Stimulated activated CD8-positive, alpha-beta memory T cell treated with anti-CD3 and anti-CD28 coated beads, Interleukin-4, amount 100 ng/mL, for 48 hours (primary cell): ENCODE measurements around the gene DTNBP1.
"Not testable (repeated sequence)": the region's sequence is repeated elsewhere in the genome, so short reads cannot be mapped to it uniquely, and the experiment has no call there.

Source experiments
- DNase-seq: peaks from one replicate; pipeline ENCODE4 v3.0.0-alpha.2; 2020

The DTNBP1 gene

GRCh38 chr6:15553736-15554294, 109.0 kb downstream of the DTNBP1 start:
- DNase-seq = no peak

DNA sequence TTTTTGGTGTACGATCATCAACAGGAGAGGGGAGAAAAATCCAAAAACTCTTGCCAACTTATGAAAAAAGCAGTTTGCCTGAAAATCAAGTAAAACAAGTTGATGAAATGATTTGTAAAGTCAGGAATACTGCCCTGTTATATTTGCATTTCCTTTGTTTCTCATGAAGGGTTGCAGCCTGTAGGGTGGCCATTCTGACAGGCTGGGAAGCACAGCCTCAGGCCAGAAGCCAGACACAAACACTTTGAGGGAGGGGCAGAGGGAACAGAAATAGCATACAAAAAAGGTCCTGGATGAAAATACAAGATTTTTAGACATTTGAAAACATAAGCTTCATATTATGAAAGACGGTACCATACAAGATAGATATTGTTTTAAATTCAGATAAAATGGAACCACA, 109.8 kb downstream of the DTNBP1 start:
- no peak for DNase-seq

DNA sequence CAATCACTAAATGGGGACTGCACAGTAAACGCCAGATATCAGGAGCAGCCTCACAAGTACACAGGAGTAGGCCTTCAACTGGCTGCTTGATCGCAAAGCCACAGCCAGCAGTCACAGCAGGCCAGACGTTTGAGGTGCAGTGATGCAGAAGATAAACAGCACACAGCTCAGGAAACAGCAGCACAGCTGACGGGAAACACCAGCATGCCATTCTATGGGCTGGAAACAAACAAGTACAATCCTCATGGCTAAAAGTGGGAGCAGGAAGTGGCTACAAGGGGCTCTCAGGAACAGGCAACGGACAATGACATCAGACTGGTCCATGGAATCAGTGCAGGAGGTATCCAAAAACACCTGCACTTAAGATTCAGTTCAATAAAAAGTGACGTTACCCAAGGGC, 111.0 kb downstream of the DTNBP1 start:
- DNase-seq = no peak

DNA sequence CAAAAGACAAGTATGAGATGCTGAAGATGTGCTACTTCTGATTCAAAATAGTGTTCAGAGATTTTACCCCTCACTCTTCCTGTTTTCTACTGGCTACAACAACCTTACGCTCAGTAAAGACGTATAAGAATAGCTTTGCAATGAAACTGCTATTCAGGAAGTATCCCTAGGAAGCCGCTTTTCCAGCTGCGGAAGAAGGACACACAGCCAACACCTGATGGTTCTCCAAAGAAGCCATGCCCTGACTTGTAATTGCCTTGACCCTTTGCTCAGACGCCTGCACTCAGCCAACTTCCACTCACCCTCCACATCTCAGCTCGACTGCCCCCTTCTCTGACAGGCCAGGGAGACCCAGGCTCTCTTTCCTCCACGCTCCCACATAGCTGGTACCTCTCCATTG, 111.6 kb downstream of the DTNBP1 start:
- no peak for DNase-seq

GRCh38 chr6:15550546-15551123, 112.2 kb downstream of the DTNBP1 start:
- DNase-seq = no peak

- DNase-seq = no peak
Measured at GRCh38 chr6:15549371-15549770, 113.5 kb downstream of the DTNBP1 start.

GRCh38 chr6:15547400-15547799, 115.4 kb downstream of the DTNBP1 start:
- no peak for DNase-seq

DNA sequence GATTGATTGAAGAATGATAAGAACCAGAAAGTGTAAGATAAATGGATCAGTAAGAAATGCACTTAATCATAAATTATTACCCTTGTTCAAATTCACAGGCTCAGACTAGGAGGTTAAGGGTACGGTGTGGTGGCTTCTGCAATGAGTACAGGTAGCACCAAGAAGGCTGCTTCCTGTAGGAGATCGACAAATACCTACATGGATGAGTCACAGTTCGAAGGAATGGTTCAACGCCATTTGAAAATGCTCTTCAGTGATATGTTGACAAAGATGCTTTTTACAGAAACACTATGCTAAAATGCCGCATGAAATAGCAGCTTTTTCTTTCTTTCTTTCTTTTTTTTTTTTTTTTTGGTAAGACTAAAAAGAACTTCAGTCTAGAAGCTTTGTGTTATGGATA, 116.2 kb downstream of the DTNBP1 start:
- no peak for DNase-seq

- DNase-seq = no peak
Measured at GRCh38 chr6:15544321-15544900, 118.4 kb downstream of the DTNBP1 start.

DNA sequence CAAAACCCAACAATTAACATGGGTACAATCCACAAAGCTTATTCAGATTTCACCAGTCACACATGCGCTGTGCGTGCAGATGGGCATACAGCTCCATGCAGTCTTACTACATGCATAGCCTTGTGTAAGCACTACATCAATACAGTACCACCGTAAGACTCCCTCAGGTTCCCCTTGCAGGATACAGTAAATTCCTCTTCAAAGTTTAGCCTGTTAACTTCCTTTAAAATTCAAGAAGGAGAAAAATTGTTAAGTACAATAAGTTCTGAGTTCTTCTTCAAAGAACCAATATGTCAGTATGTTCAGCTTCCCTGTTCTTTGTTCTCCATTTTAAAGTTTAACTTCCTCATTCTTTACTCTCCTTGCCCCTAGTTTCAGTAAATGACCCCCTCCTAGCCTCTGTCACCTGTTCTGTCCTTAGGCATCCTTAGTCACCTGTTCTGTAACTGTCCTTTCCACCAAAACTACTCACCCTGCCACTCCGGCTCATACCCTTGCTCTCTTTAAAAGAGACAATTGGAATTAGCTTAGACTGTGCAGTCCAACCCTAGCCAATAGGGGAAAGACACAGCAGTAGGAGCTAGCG, 119.4 kb downstream of the DTNBP1 start:
- DNase-seq = not testable (repeated sequence)

- no peak for DNase-seq
Measured at GRCh38 chr6:15539722-15540270, 123.0 kb downstream of the DTNBP1 start.

GRCh38 chr6:15538766-15539495, 123.9 kb downstream of the DTNBP1 start:
- no peak for DNase-seq

- DNase-seq = no peak
Measured at GRCh38 chr6:15538106-15538505, 124.7 kb downstream of the DTNBP1 start.

DNA sequence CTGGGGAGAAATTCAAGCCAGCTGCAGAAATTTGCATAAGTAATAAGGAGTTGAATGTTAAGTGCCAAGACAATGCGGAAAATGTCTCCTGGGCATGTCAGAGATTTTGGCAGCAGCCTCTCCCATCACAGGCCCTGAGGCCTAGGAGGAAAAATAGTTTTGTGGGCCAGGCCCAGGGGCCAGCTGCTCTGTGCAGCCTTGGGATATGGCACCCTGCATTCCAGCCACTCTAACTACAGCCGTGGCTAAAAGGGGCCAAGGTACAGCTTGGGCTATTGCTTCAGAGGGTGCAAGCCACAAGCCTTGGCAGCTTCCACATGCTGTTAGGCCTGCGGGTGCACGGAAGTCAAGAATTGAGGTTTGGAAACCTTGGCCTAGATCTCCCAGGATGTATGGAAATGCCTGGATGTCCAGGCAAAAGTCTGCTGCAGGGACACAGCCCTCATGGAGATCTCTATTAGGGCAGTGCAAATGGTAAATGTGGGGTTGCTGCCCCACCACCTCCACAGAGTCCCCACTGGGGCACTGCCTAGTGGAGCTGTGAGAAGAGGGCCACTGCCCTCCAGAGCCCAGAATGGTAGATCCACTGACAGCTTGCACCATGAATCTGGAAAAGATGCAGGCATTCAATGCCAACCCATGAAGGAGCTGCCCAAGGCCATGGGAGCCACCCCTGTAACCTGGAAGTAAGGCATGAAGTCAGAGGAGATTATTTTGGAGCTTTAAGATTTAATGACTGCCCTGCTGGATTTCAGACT, 126.5 kb downstream of the DTNBP1 start:
- no peak for DNase-seq

GRCh38 chr6:15535495-15536197, 127.2 kb downstream of the DTNBP1 start:
- DNase-seq = no peak

- no peak for DNase-seq
Measured at GRCh38 chr6:15534974-15535373, 127.9 kb downstream of the DTNBP1 start.

DNA sequence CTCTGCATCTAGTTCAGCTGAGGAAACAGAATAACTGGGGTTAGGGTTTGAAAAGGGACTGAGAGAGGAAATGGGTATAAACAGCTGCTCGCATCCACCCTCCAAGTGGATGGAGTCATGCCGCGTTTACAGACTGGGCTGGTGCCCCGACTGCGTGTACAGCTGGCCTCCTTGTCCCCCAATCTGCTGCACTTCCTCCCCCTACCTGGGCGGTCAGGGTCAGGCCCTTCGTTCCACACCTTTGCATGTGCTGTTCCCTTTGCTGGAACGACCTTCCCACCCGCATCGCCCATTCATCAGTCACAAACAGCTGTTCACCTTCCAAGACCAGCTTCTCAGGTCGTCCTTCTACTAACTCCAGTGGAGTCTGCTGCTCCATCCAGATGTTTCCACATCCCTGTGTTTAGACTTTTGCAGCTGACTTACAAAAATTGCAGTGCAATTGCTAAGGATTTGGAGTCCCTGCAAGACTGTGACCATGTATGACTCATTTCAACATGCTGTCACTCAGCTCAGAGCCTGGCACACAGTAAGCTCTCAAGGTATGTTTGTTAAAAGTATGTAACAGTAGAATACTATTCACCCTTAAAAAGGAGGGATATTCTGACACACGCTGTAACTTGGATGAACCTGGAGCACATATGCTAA, 129.3 kb downstream of the DTNBP1 start:
- DNase-seq = no peak

DNA sequence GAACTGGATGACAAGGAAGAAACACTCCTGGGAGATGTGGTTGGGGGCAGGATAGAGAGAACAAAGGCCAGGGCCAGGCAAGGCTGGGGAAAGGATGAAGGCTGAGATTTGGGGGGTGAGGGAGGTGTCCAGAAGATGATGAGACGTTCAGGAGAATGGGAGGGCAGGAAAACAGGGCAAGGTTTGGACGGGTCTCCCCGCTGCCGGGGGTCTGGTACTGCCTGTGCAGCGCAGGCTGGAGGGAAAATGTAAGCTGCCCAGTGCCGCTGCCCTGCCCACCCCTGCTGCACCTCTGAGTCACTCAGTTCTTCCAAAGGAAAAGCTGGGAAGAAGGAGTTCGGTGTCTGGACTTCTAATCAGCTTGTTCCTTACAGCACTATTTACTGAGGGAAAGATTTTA, 130.9 kb downstream of the DTNBP1 start:
- no peak for DNase-seq

GRCh38 chr6:15530411-15530810, 132.4 kb downstream of the DTNBP1 start:
- no peak for DNase-seq

GRCh38 chr6:15528870-15529269, 134.0 kb downstream of the DTNBP1 start:
- DNase-seq = no peak

- peak; percentile 9 for DNase-seq
Measured at GRCh38 chr6:15527838-15528617, 134.8 kb downstream of the DTNBP1 start.
